Stomach (tissue), 9 donors: ENCODE results near the gene EML2. TPM values are rescaled to one million over a fixed set of nuclear protein-coding genes. Genes with fewer than 3 reads are reported as not detected.

Experiments used
- DNase-seq, 2 donors: peaks; one replicate each; pipeline versions ENCODE4 v3.0.0 to v3.0.0-alpha.2; 2013 to 2019
- H3K27ac ChIP-seq, 5 donors: fragments of 200-600 bp in 4 of 5; sonication (generic) in 4 of 5; one replicate each; pipeline ENCODE4 v1.5.1; 2013 to 2019; ENCODE audit warnings: mild to moderate bottlenecking in 1 of 5, moderate library complexity in 1 of 5
- H3K27me3 ChIP-seq, 3 donors: fragments of 200-600 bp; sonication (generic); one replicate each; pipeline ENCODE4 v1.5.1; 2017 to 2019; ENCODE audit warnings: mixed run types in 1 of 3
- H3K36me3 ChIP-seq, 4 donors: fragments of 200-600 bp; sonication (generic); 1 replicate in 3 of 4; 2 replicates in 1 of 4; pipeline ENCODE4 v1.5.1; 2016 to 2019
- H3K4me1 ChIP-seq, 4 donors: fragments of 200-600 bp; sonication (generic); one replicate each; pipeline ENCODE4 v1.5.1; 2016 to 2019
- H3K4me3 ChIP-seq, 4 donors: fragments of 200-600 bp; sonication (generic) in 3 of 4; one replicate each; pipeline ENCODE4 v1.5.1; 2016 to 2019; ENCODE audit warnings: mild to moderate bottlenecking in 1 of 4
- H3K9me3 ChIP-seq, 4 donors: fragments of 200-600 bp; sonication (generic); one replicate each; pipeline ENCODE4 v1.5.1; 2016 to 2019
- EP300 ChIP-seq: sonication (generic); formaldehyde crosslinking; IDR thresholded peaks from one replicate; pipeline ENCODE4 v1.6.1; 2017; ENCODE audit warnings: antibody characterized with exemption
- POLR2A ChIP-seq, 4 donors: fragments of 450-650 bp; IDR thresholded peaks; one replicate each; pipeline ENCODE4 v1.6.1; 2016; ENCODE audit warnings: antibody characterized with exemption in 4 of 4, control low read depth in 2 of 4, mild to moderate bottlenecking in 1 of 4, moderate library complexity in 1 of 4
- POLR2AphosphoS5 ChIP-seq, 3 donors: sonication (generic); formaldehyde crosslinking; IDR thresholded peaks; one replicate each; pipeline ENCODE4 v1.6.1; 2016; ENCODE audit warnings: antibody characterized with exemption in 3 of 3
- WGBS, 5 donors: extraction: QIAGEN DNeasy Blood & Tissue Kit in 3 of 5; methylation state at CpG; one replicate each; pipeline versions ENCODE4 v1.1.5 to v1.1.7; 2013 to 2018; 5-methylcytosine and 5-hydroxymethylcytosine counted together
- intact Hi-C: fragments of 100-400 bp; cut with DNase I; formaldehyde crosslinking; loops from one replicate; pipeline ENCODE4 v1.15.1; 2023; ENCODE audit warnings: low total_unique reads
- polyA plus RNA-seq, 3 donors: library from polyadenylated mRNA; stranded (reverse); fragments of 200-250 nt; gene quantifications; one replicate each; pipeline ENCODE4 v1.2.3, GENCODE V29; 2013
- total RNA-seq, 5 donors: library from RNA; depleted of rRNA; stranded (reverse); fragments of >200 nt; gene quantifications; one replicate each; pipeline versions ENCODE4 v1.1.0 to v1.2.3, GENCODE V29; 2014 to 2016
- TF ChIP-seq, protein P1 (sequence below), 7 experiments: fragments of 450-650 bp in 4 of 7; fragments of 200-600 bp in 3 of 7; sonication (generic) in 3 of 7; IDR thresholded peaks; one replicate each; pipeline ENCODE4 v1.5.1; 2016 to 2019; ENCODE audit warnings: antibody characterized with exemption in 7 of 7, control low read depth in 2 of 7, mild to moderate bottlenecking in 1 of 7
- donor health status: healthy with polysubstance abuse.
- donor health status: Bipolar disorder and iron deficiency.
- donor health status: healthy.

The EML2 gene
- total and polyA plus RNA-seq, 8 donors = 17.8 to 387 (median 32.8) TPM

DNA sequence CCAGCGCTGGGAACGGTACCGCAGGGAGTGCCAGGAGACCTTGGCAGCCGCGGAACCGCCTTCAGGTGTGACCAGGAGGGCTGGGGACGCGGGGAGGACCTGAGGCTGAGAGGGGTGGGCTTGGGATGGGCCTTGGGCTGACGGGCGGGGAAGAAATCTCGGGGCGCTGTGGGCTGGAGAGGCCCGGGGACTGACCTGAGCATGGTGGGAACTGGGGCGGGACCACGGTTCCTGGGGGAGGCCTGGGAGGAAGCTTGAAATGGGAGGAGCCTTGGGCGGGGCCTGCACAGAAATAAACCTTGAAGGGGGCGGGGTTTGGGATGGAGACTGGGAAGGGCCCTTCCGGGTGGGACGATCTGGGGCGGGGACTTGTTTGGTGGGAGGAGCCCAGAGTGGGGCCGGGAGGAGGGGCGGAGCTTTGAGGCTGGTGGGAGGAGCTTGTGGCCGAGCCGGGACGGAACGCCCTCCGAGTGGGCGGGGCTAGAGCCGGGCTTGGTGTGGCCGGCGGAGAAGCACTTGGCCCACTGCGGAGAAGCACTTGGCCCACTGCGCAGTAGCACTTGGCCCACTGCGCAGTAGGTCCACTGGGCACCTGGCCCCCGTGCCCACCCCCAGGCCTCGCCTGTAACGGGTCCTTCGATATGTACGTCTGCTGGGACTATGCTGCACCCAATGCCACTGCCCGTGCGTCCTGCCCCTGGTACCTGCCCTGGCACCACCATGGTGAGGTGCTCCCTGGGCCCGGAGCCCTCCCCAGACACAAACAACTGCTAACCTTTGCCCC is 31.7 kb upstream of the EML2 start:
- no peak for TF ChIP-seq EP300
- TF ChIP-seq POLR2AphosphoS5 (IDR thresholded peaks at IDR 0.05) = no peak
- Histone ChIP-seq H3K36me3 (peaks cover 0 to 6% (median 2%) of the 10 kb centered on the region in 4 donors), H3K27me3 (peaks cover 10 to 88% (median 31%) of the 10 kb centered on the region in 3 donors), H3K9me3 (no peaks in the 10 kb centered on the region), H3K4me1 (peaks cover 29 to 38% (median 36%) of the 10 kb centered on the region in 4 donors), H3K27ac (peak overlapping the region; percentile 68 to 78 (median 69)), H3K4me3 (peak overlapping the region; percentile 17 to 45 (median 32))
- intact Hi-C loops = no loop called here
- peak; percentile 93 to 94 for DNase-seq
- 10 to 14% (median 11%) methylated on average over 30 to 42 of the region's 42 CpGs for WGBS, 5 donors

DNA sequence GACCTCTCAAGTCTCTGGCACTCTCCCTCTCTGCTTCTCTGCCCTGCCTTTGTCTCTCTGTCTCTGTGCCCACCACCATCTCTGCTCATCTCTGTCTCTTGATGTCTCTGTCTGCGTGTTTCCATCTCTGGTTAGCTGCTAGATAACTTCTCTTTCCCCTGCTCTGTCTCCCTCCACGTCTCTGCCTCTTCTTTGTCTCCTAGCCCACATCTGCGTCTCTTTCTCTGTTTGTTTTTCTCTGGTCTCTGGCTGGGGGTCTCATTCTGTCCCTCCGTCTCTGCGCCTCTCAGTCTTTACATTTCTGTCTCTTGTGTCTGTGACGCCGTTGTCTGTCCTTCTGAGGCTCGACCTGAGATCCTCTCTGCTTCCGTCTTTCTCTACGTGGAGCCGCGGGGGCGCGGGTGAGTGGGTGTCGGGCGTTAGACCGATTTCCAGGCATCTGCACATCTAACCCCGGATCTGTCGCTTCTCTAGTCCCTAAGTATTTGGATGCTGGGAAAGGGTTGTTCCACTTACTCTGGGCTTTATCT is 29.2 kb upstream of the EML2 start:
- WGBS, 5 donors = 1% methylated on average over 19 of the region's 19 CpGs
- Histone ChIP-seq H3K9me3 (no peaks in the 10 kb centered on the region), H3K27ac (peak overlapping the region; percentile 68 to 77 (median 72)), H3K4me1 (peaks cover 29 to 38% (median 36%) of the 10 kb centered on the region in 4 donors), H3K36me3 (no peaks in the 10 kb centered on the region), H3K27me3 (peaks cover 10 to 92% (median 31%) of the 10 kb centered on the region in 3 donors), H3K4me3 (peak overlapping the region; percentile 25 to 52 (median 40))
- peak in 1 of 2 donors; percentile 28 for DNase-seq
- intact Hi-C loops = no loop called here
- TF ChIP-seq EP300 (no peak), POLR2A (IDR thresholded peaks at IDR 0.05) (no peak), POLR2AphosphoS5 (IDR thresholded peaks at IDR 0.05) (no peak)
- TF ChIP-seq, protein P1, sequence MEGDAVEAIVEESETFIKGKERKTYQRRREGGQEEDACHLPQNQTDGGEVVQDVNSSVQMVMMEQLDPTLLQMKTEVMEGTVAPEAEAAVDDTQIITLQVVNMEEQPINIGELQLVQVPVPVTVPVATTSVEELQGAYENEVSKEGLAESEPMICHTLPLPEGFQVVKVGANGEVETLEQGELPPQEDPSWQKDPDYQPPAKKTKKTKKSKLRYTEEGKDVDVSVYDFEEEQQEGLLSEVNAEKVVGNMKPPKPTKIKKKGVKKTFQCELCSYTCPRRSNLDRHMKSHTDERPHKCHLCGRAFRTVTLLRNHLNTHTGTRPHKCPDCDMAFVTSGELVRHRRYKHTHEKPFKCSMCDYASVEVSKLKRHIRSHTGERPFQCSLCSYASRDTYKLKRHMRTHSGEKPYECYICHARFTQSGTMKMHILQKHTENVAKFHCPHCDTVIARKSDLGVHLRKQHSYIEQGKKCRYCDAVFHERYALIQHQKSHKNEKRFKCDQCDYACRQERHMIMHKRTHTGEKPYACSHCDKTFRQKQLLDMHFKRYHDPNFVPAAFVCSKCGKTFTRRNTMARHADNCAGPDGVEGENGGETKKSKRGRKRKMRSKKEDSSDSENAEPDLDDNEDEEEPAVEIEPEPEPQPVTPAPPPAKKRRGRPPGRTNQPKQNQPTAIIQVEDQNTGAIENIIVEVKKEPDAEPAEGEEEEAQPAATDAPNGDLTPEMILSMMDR (IDR thresholded peaks at IDR 0.05) = no peak

DNA sequence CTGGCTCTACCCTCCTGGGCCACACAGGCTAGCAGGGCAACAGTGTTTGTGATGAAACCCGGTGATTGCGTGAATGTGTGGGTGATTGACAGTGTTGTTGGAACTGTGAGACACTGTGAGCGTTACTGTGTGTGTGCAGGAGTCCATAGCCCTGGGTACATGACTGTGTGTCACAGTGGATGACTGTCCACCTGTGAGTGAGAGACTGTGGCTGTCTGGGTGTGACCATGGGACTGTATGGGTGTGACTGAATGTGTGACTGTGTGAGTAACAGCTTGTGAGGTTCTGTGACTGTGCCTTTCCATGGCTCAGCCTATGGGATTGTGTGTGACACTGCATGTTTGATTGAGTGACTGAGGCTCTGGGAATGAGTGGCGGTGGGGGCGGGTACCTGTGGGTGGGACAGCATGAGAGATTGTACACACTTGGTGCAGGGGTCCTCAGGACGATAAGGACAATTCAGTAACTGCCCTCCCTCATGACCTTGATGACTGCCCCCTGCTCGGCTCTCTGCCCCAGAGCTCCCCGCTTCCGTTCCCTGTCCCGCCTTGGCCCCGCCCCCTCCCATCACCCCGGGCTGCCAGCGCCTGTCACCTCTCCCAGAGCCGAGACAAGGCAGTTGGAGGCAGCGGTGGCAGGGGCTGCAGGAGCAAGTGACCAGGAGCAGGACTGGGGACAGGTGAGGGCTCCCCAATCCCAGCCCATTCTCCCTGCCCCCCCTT is 28.6 kb upstream of the EML2 start, which contains the start of gene GIPR:
Gene GIPR, plus strand, starts transcription at position 602 of the 722 bp plus-strand sequence. CDS start 1,300 bp downstream, outside the sequence.
- H3K4me3 ChIP-seq = peak within 1 kb of the TSS; percentile 25 to 52 (median 40)
- no peaks in the 10 kb centered on the region for H3K9me3 ChIP-seq
- WGBS, 5 donors = 8 to 30% (median 8%) methylated on average over 6 to 15 of the region's 15 CpGs
- peak in 2 of 3 donors; percentile 42 to 49 for TF ChIP-seq POLR2AphosphoS5 (IDR thresholded peaks at IDR 0.05)
- no peak for TF ChIP-seq POLR2A (IDR thresholded peaks at IDR 0.05)
- H3K4me1 ChIP-seq = peaks cover 29 to 38% (median 36%) of the 10 kb centered on the region in 4 donors
- H3K27me3 ChIP-seq = peaks cover 10 to 95% (median 31%) of the 10 kb centered on the region in 3 donors
- intact Hi-C loops = no loop called here
- peak within 1 kb of the TSS; percentile 68 to 77 (median 72) for H3K27ac ChIP-seq
- H3K36me3 ChIP-seq = no peaks in the 10 kb centered on the region
- DNase-seq = peak; percentile 78 to 86

DNA sequence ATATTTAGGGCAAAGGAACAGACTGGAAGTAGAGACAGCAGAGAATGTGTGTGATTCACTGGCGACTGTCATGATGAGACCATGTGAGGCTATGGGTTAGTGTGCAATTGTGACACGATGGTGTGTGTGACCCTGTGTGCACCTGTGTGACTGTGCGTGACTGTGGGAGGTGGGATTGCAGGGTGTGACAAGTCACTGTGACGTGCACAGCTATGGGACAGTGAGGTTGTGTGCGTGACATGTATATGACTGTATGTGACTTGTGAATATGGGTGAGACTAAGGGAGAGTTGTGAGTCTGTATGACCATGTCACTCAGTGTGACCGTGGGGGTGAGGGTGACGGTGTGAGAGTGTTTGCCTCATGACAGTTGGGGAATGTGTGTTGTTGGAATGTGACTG is 25.4 kb upstream of the EML2 start:
- H3K9me3 ChIP-seq = no peaks in the 10 kb centered on the region
- WGBS, 5 donors = 68 to 83% (median 78%) methylated on average over 7 of the region's 7 CpGs
- TF ChIP-seq, protein P1 (IDR thresholded peaks at IDR 0.05) = no peak
- TF ChIP-seq EP300 = no peak
- no peak for TF ChIP-seq POLR2A (IDR thresholded peaks at IDR 0.05)
- no peak for TF ChIP-seq POLR2AphosphoS5 (IDR thresholded peaks at IDR 0.05)
- no peaks in the 10 kb centered on the region for H3K36me3 ChIP-seq
- H3K27ac ChIP-seq = no peak overlapping the region
- H3K4me1 ChIP-seq = peaks cover 19 to 21% (median 21%) of the 10 kb centered on the region in 4 donors
- H3K27me3 ChIP-seq = peaks cover 0 to 82% (median 13%) of the 10 kb centered on the region in 3 donors
- DNase-seq = no peak
- H3K4me3 ChIP-seq = no peak overlapping the region
- intact Hi-C loops = no loop called here

DNA sequence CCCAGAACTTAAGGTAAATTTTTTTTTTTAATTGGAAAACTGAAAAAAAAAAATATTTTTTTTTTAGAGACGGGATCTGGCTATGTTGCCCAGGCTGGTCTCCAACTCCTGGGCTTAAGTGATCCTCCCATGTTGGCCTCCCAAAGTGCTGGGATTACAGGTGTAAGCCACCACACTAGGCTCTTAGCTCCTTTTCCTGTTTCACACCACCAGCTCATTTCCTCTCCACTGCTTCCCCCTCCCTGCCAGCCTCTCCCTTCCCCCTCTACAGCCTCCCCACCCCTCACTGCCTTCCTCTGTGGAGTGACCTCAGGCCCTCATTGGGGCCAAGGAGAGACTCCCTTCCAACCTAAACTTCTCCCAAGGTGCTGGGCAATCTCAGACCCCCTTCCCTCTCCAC is 24.6 kb upstream of the EML2 start:
- peaks cover 0 to 82% (median 7%) of the 10 kb centered on the region in 3 donors for H3K27me3 ChIP-seq
- intact Hi-C loops = no loop called here
- no peak for DNase-seq
- peaks cover 11 to 14% (median 13%) of the 10 kb centered on the region in 4 donors for H3K4me1 ChIP-seq
- no peak overlapping the region for H3K4me3 ChIP-seq
- H3K27ac ChIP-seq = no peak overlapping the region
- no peaks in the 10 kb centered on the region for H3K9me3 ChIP-seq
- TF ChIP-seq, protein P1 (IDR thresholded peaks at IDR 0.05) = no peak
- no peak for TF ChIP-seq POLR2AphosphoS5 (IDR thresholded peaks at IDR 0.05)
- no peak for TF ChIP-seq POLR2A (IDR thresholded peaks at IDR 0.05)
- no peak for TF ChIP-seq EP300
- WGBS, 5 donors = 89 to 100% (median 93%) methylated on average over 1 of the region's 1 CpG
- H3K36me3 ChIP-seq = no peaks in the 10 kb centered on the region
